H9 (cell line): ENCODE measurements around the gene SATB2. TPM values are rescaled to one million over a fixed set of nuclear protein-coding genes. Genes with fewer than 3 reads are reported as not detected.

Source experiments
- DNase-seq: peaks from one replicate; pipeline ENCODE4 v3.0.0-alpha.2; 2017
- H2AFZ ChIP-seq: one replicate; pipeline ENCODE4 v1.6.1; 2013; ENCODE audit warnings: mild to moderate bottlenecking, low read length, control low read depth, moderate library complexity
- H2AK5ac ChIP-seq: 2 replicates; pipeline ENCODE4 v1.6.1; 2013; ENCODE audit warnings: low read length, control low read depth, mixed read lengths; ENCODE audit not compliant: insufficient read length
- H2BK120ac ChIP-seq: one replicate; pipeline ENCODE4 v1.6.1; 2013; ENCODE audit warnings: low read depth, mild to moderate bottlenecking, low read length, control low read depth, inconsistent platforms; ENCODE audit not compliant: poor library complexity, severe bottlenecking
- H2BK12ac ChIP-seq: 2 replicates; pipeline ENCODE4 v1.6.1; 2013; ENCODE audit warnings: low read length, control low read depth, mixed read lengths, low read depth; ENCODE audit not compliant: insufficient read length
- H2BK15ac ChIP-seq: 2 replicates; pipeline ENCODE4 v1.6.1; 2013; ENCODE audit warnings: low read depth, low read length, control low read depth
- H2BK20ac ChIP-seq: one replicate; pipeline ENCODE4 v1.6.1; 2013; ENCODE audit warnings: low read depth, mild to moderate bottlenecking, low read length, control low read depth, inconsistent platforms; ENCODE audit not compliant: poor library complexity, severe bottlenecking
- H2BK5ac ChIP-seq: 2 replicates; pipeline ENCODE4 v1.6.1; 2013; ENCODE audit warnings: low read length, control low read depth, mixed read lengths; ENCODE audit not compliant: insufficient read length
- H3K14ac ChIP-seq: 2 replicates; pipeline ENCODE4 v1.6.1; 2013; ENCODE audit warnings: low read length, control low read depth; ENCODE audit not compliant: insufficient read depth
- H3K18ac ChIP-seq: 2 replicates; pipeline ENCODE4 v1.6.1; 2013; ENCODE audit warnings: low read depth, mild to moderate bottlenecking, mixed read lengths, low read length, control low read depth; ENCODE audit not compliant: insufficient read length
- H3K23ac ChIP-seq: 2 replicates; pipeline ENCODE4 v1.6.1; 2013; ENCODE audit warnings: low read length, control low read depth, mixed read lengths, low read depth; ENCODE audit not compliant: insufficient read length
- H3K23me2 ChIP-seq: 2 replicates; pipeline ENCODE4 v1.6.1; 2013; ENCODE audit warnings: low read depth, mild to moderate bottlenecking, mixed read lengths, low read length, control low read depth; ENCODE audit not compliant: insufficient read length, poor library complexity, severe bottlenecking
- H3K27ac ChIP-seq: 2 replicates; pipeline ENCODE4 v1.5.1; 2013; ENCODE audit warnings: low read length, control low read depth, mixed read lengths, low read depth; ENCODE audit not compliant: insufficient read length
- H3K27me3 ChIP-seq: 2 replicates; pipeline ENCODE4 v1.6.1; 2013; ENCODE audit warnings: low read length, control low read depth, inconsistent platforms; ENCODE audit not compliant: insufficient read depth
- H3K4ac ChIP-seq: 2 replicates; pipeline ENCODE4 v1.6.1; 2013; ENCODE audit warnings: low read depth, mild to moderate bottlenecking, control low read depth, inconsistent platforms, low read length, moderate library complexity
- H3K4me1 ChIP-seq: 2 replicates; pipeline ENCODE4 v1.6.1; 2013; ENCODE audit warnings: low read length, control low read depth, inconsistent platforms; ENCODE audit not compliant: insufficient read depth
- H3K4me2 ChIP-seq: 2 replicates; pipeline ENCODE4 v1.6.1; 2013; ENCODE audit warnings: low read length, control low read depth, mixed read lengths; ENCODE audit not compliant: insufficient read length, insufficient read depth
- H3K56ac ChIP-seq: 2 replicates; pipeline ENCODE4 v1.6.1; 2013; ENCODE audit warnings: low read depth, mild to moderate bottlenecking, mixed read lengths, low read length, control low read depth; ENCODE audit not compliant: insufficient read length
- H3K79me1 ChIP-seq: 2 replicates; pipeline ENCODE4 v1.6.1; 2013; ENCODE audit warnings: low read depth, mild to moderate bottlenecking, moderate library complexity, low read length, control low read depth, inconsistent platforms; ENCODE audit not compliant: insufficient read depth, poor library complexity, severe bottlenecking
- H3K79me2 ChIP-seq: 2 replicates; pipeline ENCODE4 v1.6.1; 2013; ENCODE audit warnings: low read length, control low read depth, inconsistent platforms; ENCODE audit not compliant: insufficient read depth
- H3K9ac ChIP-seq: 2 replicates; pipeline ENCODE4 v1.6.1; 2013; ENCODE audit warnings: low read length, control low read depth, mixed read lengths; ENCODE audit not compliant: insufficient read length; ENCODE audit errors: extremely low read depth
- H3K9me3 ChIP-seq: one replicate; pipeline ENCODE4 v1.6.1; 2013; ENCODE audit warnings: low read depth, low read length, inconsistent platforms; ENCODE audit not compliant: control insufficient read depth
- H3T11ph ChIP-seq: one replicate; pipeline ENCODE4 v1.6.1; 2013; ENCODE audit warnings: mild to moderate bottlenecking, low read length, control low read depth, inconsistent platforms
- H4K20me1 ChIP-seq: one replicate; pipeline ENCODE4 v1.6.1; 2013; ENCODE audit not compliant: control insufficient read depth, insufficient read length, insufficient read depth
- H4K5ac ChIP-seq: 2 replicates; pipeline ENCODE4 v1.6.1; 2013; ENCODE audit warnings: low read depth, mild to moderate bottlenecking, mixed read lengths, low read length, control low read depth; ENCODE audit not compliant: insufficient read length
- H4K8ac ChIP-seq: replicated peaks from 2 replicates; pipeline ENCODE4 v1.6.1; 2013; ENCODE audit warnings: low read length, control low read depth, mixed read lengths, low read depth; ENCODE audit not compliant: insufficient read length
- H4K91ac ChIP-seq: 2 replicates; pipeline ENCODE4 v1.6.1; 2013; ENCODE audit warnings: low read depth, mild to moderate bottlenecking, moderate library complexity, mixed read lengths, low read length, control low read depth; ENCODE audit not compliant: insufficient read length
- H3K27ac Mint-ChIP-seq, 3 experiments: 2 replicates in 2 of 3; 3 replicates in 1 of 3; pipeline ENCODE4 v1.8.0; 2020 to 2021; ENCODE audit warnings: mixed read lengths in 3 of 3, mild to moderate bottlenecking in 1 of 3, moderate library complexity in 1 of 3
- H3K27me3 Mint-ChIP-seq: 2 replicates; pipeline ENCODE4 v1.8.0; 2021; ENCODE audit warnings: low read depth, mild to moderate bottlenecking, moderate library complexity, mixed read lengths
- H3K36me3 Mint-ChIP-seq, 3 experiments: 2 replicates in 2 of 3; 3 replicates in 1 of 3; pipeline ENCODE4 v1.8.0; 2020 to 2021; ENCODE audit warnings: low read depth in 3 of 3, mixed read lengths in 3 of 3; ENCODE audit not compliant: insufficient read depth in 1 of 3
- H3K4me1 Mint-ChIP-seq, 2 experiments: 2 replicates each; pipeline ENCODE4 v1.8.0; 2020; ENCODE audit warnings: mixed read lengths in 2 of 2
- H3K4me3 Mint-ChIP-seq, 2 experiments: 2 replicates in 1 of 2; 3 replicates in 1 of 2; pipeline ENCODE4 v1.8.0; 2020 to 2021; ENCODE audit warnings: mild to moderate bottlenecking in 2 of 2, mixed read lengths in 2 of 2, moderate library complexity in 1 of 2
- H3K9me3 Mint-ChIP-seq, 2 experiments: 2 replicates in 1 of 2; 3 replicates in 1 of 2; pipeline ENCODE4 v1.8.0; 2020; ENCODE audit warnings: mild to moderate bottlenecking in 2 of 2, mixed read lengths in 2 of 2, moderate library complexity in 1 of 2
- CTCF ChIP-seq: fragments of 200-600 bp; sonication (generic); conservative IDR thresholded peaks from 3 replicates; pipeline ENCODE4 v1.8.0; 2021; ENCODE audit warnings: antibody characterized with exemption, mild to moderate bottlenecking
- WGBS: extraction: QIAGEN DNeasy Blood & Tissue Kit; methylation state at CpG from one replicate; pipeline ENCODE4 v1.1.7; 2013; ENCODE audit warnings: missing lambda C conversion rate, low lambda C conversion rate, mixed read lengths; ENCODE audit not compliant: insufficient read length; ENCODE audit errors: extremely low coverage; 5-methylcytosine and 5-hydroxymethylcytosine counted together
- total RNA-seq: library from RNA; stranded (reverse); gene quantifications from 2 replicates; pipeline ENCODE4 v1.2.1, GENCODE V29; 2021

The SATB2 gene
- total RNA-seq, 1 experiment from 2014 or later, result 23.8 TPM

- H3K79me2 ChIP-seq, result no peaks in the 10 kb centered on the region
- H3K23me2 ChIP-seq, result no peaks in the 10 kb centered on the region
- no CpG with 5 or more reads among the region's 1 CpG for WGBS
- H2BK120ac ChIP-seq, result no peak overlapping the region
- no peak overlapping the region for H3K4me3 Mint-ChIP-seq
- DNase-seq, result no peak
- no peak overlapping the region for H3T11ph ChIP-seq
- no peak overlapping the region for H3K9ac ChIP-seq
- H3K27me3 ChIP-seq, result no peaks in the 10 kb centered on the region
- peaks cover 0 to 23% (median 0%) of the 10 kb centered on the region in 3 experiments; a peak in 2 of 7 replicates for H3K36me3 Mint-ChIP-seq
- H3K23ac ChIP-seq, result no peak overlapping the region
- no peak overlapping the region for H4K91ac ChIP-seq
- H3K27ac ChIP-seq, result no peak overlapping the region
- no peak overlapping the region for H2AK5ac ChIP-seq
- no peak overlapping the region for H3K14ac ChIP-seq
- H2BK20ac ChIP-seq, result no peak overlapping the region
- no peaks in the 10 kb centered on the region for H4K20me1 ChIP-seq
- no peak overlapping the region for H4K8ac ChIP-seq
- TF ChIP-seq CTCF, result no peak
- no peak overlapping the region for H3K4me2 ChIP-seq
- H3K4ac ChIP-seq, result no peak overlapping the region
- H3K79me1 ChIP-seq, result no peaks in the 10 kb centered on the region
- H3K4me1 Mint-ChIP-seq, result peaks cover 0 to 5% of the 10 kb centered on the region in 2 experiments; a peak in 2 of 4 replicates
- H3K4me1 ChIP-seq, result no peaks in the 10 kb centered on the region; the same call in 1 of the 2 replicates
- no peaks in the 10 kb centered on the region for H3K9me3 Mint-ChIP-seq
- no peak overlapping the region for H2BK12ac ChIP-seq
- H3K18ac ChIP-seq, result no peak overlapping the region
- H2AFZ ChIP-seq, result no peak overlapping the region
- no peak overlapping the region for H3K27ac Mint-ChIP-seq
- no peak overlapping the region for H4K5ac ChIP-seq
- H3K9me3 ChIP-seq, result no peaks in the 10 kb centered on the region
- no peak overlapping the region for H2BK5ac ChIP-seq
- H2BK15ac ChIP-seq, result no peak overlapping the region
- no peaks in the 10 kb centered on the region for H3K27me3 Mint-ChIP-seq
- H3K56ac ChIP-seq, result no peak overlapping the region
These were observed 73.7 kb downstream of the SATB2 start for GRCh38 chr2:199384043-199384442.
